Stimulated activated CD4-positive, alpha-beta T cell treated with anti-CD3 and anti-CD28 coated beads, Interleukin-4, amount 100 ng/mL, for 1 hour (primary cell): ENCODE data around the gene CSNK1E.

Experiments
- DNase-seq: peaks from one replicate; pipeline ENCODE4 v3.0.0-alpha.2; 2020

CSNK1E gene

GRCh38 chr22:38247713-38248112 is 69.5 kb downstream of the CSNK1E start:
- no peak for DNase-seq

- no peak for DNase-seq
Measured at GRCh38 chr22:38246692-38247091, 70.5 kb downstream of the CSNK1E start.

DNA sequence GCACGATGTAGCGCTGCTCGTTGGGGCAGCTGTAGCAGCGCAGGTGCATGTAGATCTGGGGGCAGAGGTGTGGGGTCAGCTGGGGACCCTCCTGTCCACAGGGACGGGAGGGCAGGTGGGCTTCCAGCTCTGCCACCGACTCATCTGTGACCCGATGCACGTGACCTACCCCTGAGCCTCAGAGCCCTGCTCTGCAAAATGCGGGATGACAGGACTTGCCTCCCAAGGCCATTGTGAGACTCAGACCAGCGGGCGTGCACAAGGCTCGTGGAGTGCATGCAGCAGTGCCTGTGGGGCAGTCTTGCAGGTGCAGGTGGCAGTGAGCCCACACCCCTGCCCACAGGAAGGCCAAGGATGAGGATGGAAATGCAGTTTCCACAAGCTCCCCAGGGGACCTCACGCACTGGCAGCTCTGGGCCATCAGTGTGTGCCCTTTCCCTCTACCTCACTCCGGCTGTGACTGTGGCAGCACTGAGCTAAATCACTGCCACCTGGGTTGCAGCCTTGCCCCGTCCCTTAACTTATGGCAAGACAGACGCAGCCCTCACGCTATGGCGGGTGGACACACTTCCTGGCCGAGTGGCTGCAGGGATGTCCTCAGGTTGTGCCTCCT is 71.1 kb downstream of the CSNK1E start:
- no peak for DNase-seq

DNA sequence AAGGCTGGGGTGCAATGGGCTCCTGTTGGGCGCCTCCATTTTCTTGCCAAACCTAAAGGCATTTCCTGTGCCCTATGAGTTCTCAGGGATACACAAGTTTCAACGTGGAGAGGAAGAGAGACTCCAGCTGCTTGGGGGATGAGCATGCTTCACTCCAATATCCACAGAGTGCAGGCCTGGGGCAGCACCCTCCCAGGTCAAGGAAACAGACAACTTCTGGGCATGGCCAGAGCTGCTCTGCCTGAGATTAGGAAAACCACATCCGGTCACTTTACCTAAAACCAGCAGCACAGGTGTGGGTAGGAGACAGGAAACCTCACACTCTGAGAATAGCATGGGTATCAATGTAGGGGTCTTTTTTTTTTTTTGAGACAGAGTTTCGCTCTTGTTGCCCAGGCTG is 73.1 kb downstream of the CSNK1E start:
- no peak for DNase-seq

DNA sequence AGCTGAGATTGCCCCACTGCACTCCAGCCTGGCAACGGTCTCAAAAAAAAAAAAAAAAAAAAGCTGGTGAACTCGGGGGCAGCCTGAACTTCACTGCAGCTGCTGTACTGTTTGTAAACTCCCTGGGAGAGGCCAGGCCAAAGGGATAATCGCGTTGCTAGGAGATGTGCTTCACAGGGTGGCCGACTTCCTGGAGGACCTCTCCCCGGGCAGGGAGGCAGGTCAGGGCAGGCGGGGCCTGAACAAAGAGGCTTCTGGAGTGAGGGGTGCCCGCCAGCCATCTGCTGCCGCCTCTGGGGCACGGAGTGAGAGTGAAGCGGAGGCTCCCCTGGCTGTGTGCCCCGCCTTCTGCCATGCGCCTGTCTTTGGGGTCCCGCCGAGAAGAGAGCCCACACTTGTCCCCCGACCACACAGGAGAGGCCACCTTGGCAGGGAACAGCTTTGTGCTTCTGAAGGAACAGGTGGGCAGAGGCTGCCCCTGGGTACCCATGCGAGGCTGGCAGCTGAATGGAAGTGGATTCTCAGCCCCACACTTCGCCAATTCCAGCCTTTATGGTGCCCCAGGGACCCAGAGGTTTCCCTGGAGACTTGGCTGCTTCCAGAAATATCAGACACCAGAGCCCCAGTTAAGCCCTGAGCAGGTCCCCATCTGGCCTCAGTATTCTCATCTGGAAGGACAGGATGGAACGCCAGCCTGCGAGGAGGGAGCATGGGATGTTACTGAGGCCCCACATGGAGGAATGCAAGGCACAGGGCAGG is 74.0 kb downstream of the CSNK1E start:
- DNase-seq = no peak

- no peak for DNase-seq
Measured at GRCh38 chr22:38240734-38241252, 76.4 kb downstream of the CSNK1E start.
